SIG-M5 treated with dmso at 0.1 percent for 504 hours (cell line): ENCODE measurements around the gene CCNG1.
"Not testable (repeated sequence)": the region's sequence is repeated elsewhere in the genome, so short reads cannot be mapped to it uniquely, and the experiment has no call there.

Experiments
- DNase-seq: peaks from one replicate; lab custom pipeline; 2025; ENCODE audit not compliant: unreplicated experiment; lab: John Stamatoyannopoulos, UW

The CCNG1 gene, protein sequence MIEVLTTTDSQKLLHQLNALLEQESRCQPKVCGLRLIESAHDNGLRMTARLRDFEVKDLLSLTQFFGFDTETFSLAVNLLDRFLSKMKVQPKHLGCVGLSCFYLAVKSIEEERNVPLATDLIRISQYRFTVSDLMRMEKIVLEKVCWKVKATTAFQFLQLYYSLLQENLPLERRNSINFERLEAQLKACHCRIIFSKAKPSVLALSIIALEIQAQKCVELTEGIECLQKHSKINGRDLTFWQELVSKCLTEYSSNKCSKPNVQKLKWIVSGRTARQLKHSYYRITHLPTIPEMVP

DNA sequence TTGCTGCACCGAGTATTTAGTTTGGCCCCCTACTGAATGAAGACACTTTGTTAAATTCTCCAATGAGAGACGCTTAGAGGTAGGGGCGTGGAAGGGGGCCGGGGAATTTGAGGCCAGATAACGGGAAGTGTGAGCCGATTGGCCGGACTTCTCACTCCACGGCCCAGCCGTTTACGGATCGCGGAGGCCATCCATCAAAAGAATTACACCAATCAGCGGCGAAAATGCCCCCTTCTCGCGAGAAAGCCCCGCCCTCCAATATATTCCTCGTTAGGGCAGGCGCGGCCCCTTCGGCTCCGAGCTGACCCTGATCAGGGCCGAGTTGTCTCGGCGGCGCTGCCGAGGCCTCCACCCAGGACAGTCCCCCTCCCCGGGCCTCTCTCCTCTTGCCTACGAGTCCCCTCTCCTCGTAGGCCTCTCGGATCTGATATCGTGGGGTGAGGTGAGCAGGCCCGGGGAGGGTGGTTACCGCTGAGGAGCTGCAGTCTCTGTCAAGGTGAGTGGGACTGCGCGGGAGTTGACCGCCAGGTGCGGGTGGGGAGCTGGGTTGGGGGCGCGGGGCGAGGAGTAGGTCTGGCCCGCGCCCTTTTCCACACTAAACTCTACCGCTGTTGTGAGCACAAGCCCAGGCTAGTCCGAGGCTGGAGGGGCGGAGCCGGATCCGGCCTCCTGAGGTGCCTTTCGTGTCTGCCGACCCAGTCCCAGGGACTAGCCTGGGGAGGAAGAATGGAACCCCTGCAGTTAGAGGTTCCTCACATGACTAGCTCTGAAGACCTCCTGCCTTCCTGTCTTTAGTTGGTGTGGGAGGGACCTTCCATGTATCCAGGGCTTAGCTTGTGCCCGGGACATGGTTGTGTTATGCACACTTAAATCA is at the start of gene CCNG1:
Gene CCNG1, plus strand, starts transcription at position 287 of the 874 bp plus-strand sequence. CDS start 1,662 bp downstream, outside the sequence.
- DNase-seq = peak; percentile 97

DNA sequence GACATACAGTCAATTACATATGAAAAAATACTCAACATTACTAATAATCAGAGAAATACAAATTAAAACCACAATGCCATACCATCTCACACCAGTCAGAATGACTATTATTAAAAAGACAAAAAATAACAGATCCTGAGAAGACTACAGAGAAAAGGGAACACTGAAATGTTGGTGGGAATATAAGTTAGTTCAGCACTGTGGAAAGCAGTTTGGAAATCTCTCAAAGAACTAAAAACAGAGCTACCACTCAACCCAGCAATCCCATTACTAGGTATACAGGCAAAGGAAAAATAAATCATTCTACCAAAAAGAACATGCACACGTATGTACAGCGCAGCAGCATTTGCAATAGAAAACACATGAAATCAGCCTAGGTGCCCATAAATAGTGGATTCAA is 41.6 kb upstream of the CCNG1 start:
- no peak for DNase-seq

- DNase-seq = peak; percentile 64
These were observed 40.5 kb upstream of the CCNG1 start for GRCh38 chr5:163396818-163397340.

DNA sequence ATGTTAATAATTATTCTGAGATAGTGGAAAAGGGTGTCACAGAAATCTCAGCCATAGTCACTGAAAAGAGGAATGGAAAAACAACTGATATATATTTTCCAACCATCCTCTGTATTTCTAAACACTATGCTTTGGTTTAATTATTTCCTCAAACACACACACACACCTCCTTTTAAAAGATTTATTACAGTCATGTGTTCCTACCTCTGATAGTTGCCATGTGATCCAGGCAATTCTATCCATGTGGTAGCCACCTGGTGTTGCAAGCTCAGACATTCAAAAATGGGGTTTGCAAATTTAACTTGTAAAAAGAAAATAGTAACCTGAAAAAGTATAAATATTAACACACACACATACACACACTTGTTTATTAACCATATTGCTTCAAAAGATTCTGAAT is 40.0 kb upstream of the CCNG1 start:
- no peak for DNase-seq

- DNase-seq = no peak
These were observed 37.5 kb upstream of the CCNG1 start for GRCh38 chr5:163399923-163400322.

GRCh38 chr5:163401271-163401670 is 36.1 kb upstream of the CCNG1 start:
- DNase-seq = no peak

- no peak for DNase-seq
These were observed 35.4 kb upstream of the CCNG1 start for GRCh38 chr5:163402007-163402406.

- no peak for DNase-seq
These were observed 32.8 kb upstream of the CCNG1 start for GRCh38 chr5:163404364-163405173.

- DNase-seq = no peak
These were observed 30.2 kb upstream of the CCNG1 start for GRCh38 chr5:163407034-163407655.

GRCh38 chr5:163408311-163408923 is 29.0 kb upstream of the CCNG1 start:
- DNase-seq = peak; percentile 59

GRCh38 chr5:163409384-163409783 is 28.0 kb upstream of the CCNG1 start:
- no peak for DNase-seq

GRCh38 chr5:163410505-163410904 is 26.9 kb upstream of the CCNG1 start:
- no peak for DNase-seq

DNA sequence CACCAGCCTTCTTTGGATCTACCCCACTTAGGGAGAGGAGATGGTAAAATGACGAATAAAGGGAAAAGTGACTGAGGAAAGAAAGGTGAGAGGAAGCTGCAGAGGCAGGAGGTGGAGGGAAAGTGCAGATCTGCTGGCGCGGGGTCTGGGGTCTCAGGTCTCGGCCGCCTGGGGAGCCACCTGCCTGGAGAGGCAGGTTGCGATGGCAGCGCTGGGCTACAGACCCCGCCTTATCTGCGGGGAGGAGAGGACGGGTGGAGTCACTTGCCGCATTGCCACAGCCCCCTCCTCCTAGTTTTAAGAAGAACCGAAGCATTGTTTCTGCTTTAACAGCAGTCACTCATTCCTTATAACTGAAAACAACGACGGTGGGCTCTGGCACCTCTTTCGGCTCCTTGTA is 21.7 kb upstream of the CCNG1 start:
- DNase-seq = not testable (repeated sequence)

- DNase-seq = no peak
These were observed 12.6 kb upstream of the CCNG1 start for GRCh38 chr5:163424836-163425235.

GRCh38 chr5:163426128-163426527 is 11.3 kb upstream of the CCNG1 start:
- not testable (repeated sequence) for DNase-seq

DNA sequence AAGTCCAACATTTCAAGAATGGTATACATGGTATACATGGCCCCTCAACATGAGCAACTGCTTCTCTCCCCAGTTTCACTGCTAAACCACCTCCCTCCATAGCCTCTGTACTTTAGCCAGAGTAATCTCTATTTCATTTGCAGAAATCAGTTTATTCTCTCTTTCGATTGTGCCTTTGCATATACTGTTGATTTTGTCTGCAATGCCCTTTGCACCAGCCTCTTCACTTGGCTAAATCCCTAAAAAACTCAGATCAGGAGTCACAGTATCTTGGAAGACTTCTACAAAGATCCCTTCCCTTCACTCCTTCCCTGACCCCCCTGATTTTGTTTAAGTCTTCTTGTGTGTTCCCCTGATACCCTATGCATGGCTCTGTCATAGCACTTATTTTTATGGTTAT is 4.9 kb upstream of the CCNG1 start:
- DNase-seq = no peak

GRCh38 chr5:163433271-163433670 is 4.1 kb upstream of the CCNG1 start:
- DNase-seq = no peak

DNA sequence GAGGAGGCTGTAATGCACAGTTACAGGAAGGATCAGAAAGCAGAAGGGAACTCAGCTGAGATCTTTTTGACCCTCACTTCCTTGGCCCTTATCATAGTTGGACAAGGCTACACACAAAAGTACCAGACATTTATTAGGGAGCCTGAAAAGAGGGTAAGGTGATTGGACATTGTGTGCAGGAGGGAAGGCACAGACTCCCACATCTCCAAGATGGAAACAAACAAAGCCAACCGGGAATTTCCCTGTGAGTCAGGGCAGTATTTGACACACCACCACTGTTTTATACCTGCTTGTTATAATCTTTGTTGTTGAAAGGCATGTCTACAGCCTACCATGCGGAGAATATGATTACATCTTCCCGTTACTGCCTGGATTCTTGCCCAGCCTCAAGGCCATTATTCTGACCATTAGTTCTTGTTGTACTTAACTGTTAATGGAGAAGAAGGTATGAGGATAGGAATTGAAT is 3.0 kb upstream of the CCNG1 start:
- no peak for DNase-seq

DNA sequence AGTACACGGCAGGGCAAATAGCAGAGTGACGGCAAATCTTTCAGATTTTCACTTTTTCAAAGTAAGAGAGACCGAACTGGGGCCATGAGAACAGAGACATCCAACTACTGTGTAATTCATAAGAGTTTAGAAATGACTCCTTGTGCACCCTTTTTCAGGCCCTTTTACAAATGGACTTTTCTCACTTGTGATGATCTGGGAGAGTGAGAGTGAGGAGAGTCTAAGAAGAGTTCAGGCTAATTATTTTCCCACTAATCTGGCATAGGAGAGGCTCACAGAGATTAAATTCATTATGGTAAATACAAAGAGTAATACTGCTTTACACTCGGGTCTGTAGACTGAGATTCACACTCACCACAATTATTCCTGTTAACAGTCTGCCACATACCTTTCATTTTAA is 880 bp upstream of the CCNG1 start:
- no peak for DNase-seq

GRCh38 chr5:163437011-163437308 is 435 bp upstream of the CCNG1 start:
- no peak for DNase-seq

- DNase-seq = peak; percentile 36
These were observed 1.7 kb downstream of the CCNG1 start for GRCh38 chr5:163439092-163439425.
